C4-2B (cell line): ENCODE measurements around the gene NDUFB10.

ENCODE experiments used
- H3K27ac ChIP-seq: fragments of 450-650 bp; 2 replicates; pipeline ENCODE4 v1.5.1; 2017
- ZFX ChIP-seq: fragments of 450-650 bp; IDR thresholded peaks from 2 replicates; pipeline ENCODE4 v1.6.1; 2017
- TF ChIP-seq, protein P1 (sequence below): fragments of 450-650 bp; conservative IDR thresholded peaks from 2 replicates; pipeline ENCODE4 v1.5.1; 2017; ENCODE audit warnings: mild to moderate bottlenecking

NDUFB10 gene

GRCh38 chr16:1959269-1960039 lies at the start of gene NDUFB10:
TSS of gene NDUFB10 (plus strand) at chr16:1959538. CDS start at chr16:1959625, 87 bp downstream.
- H3K27ac ChIP-seq: peak within 1 kb of the TSS; percentile 97
- TF ChIP-seq ZFX: peak; percentile 69; the same call in 1 of the 2 replicates
- TF ChIP-seq, protein P1, sequence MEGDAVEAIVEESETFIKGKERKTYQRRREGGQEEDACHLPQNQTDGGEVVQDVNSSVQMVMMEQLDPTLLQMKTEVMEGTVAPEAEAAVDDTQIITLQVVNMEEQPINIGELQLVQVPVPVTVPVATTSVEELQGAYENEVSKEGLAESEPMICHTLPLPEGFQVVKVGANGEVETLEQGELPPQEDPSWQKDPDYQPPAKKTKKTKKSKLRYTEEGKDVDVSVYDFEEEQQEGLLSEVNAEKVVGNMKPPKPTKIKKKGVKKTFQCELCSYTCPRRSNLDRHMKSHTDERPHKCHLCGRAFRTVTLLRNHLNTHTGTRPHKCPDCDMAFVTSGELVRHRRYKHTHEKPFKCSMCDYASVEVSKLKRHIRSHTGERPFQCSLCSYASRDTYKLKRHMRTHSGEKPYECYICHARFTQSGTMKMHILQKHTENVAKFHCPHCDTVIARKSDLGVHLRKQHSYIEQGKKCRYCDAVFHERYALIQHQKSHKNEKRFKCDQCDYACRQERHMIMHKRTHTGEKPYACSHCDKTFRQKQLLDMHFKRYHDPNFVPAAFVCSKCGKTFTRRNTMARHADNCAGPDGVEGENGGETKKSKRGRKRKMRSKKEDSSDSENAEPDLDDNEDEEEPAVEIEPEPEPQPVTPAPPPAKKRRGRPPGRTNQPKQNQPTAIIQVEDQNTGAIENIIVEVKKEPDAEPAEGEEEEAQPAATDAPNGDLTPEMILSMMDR: peak; percentile 95

- H3K27ac ChIP-seq: no peak overlapping the region
- TF ChIP-seq ZFX: no peak
- TF ChIP-seq, protein P1: no peak
Measured at GRCh38 chr16:1909561-1910231, 49.6 kb upstream of the NDUFB10 start.

DNA sequence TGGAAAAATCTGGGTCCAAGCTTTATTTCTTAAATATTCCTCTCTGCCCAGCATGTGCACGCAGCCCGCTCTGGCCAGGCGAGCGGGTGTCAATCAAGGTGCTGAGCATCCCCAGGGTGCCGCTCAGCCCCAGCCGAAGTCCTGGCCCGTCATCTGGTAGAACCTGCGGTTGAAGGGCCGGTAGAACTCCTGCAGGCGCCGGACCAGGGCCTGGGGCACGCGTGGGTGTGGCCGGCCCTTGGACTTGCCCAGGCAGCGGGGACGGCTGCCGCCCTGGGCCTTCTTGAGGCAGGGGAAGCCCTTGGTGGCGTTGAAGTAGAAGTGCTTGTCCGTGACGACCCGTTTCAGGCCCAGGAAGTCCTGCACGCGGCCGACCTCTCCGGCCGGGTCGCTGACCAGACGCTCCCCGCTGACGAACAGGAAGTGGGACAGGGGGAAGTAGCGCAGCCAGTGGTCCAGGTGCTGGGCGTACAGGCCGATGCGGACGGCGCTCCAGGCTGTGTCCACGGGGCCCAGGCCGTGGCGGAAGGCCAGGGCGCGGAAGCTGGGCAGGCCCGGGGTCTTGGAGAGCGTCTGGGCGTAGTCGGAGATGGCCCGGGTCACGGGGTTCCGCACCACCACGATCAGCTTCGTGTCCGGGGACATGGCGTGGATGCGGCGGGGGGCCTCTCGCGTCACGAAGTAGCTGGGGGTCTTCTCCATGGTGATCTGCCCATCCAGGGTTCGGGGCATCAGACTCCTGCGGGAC lies 47.7 kb upstream of the NDUFB10 start:
- TF ChIP-seq, protein P1: no peak
- TF ChIP-seq ZFX: no peak
- H3K27ac ChIP-seq: no peak overlapping the region

GRCh38 chr16:1912215-1912543 lies 47.2 kb upstream of the NDUFB10 start:
- no peak overlapping the region for H3K27ac ChIP-seq
- no peak for TF ChIP-seq ZFX
- TF ChIP-seq, protein P1: no peak

GRCh38 chr16:1913327-1914083 lies 45.8 kb upstream of the NDUFB10 start:
- TF ChIP-seq, protein P1: no peak
- no peak for TF ChIP-seq ZFX
- H3K27ac ChIP-seq: peak overlapping the region; percentile 6; the same call in 1 of the 2 replicates

GRCh38 chr16:1914084-1914608 lies 45.2 kb upstream of the NDUFB10 start:
- TF ChIP-seq ZFX: no peak
- TF ChIP-seq, protein P1: no peak
- H3K27ac ChIP-seq: peak overlapping the region; percentile 6; the same call in 1 of the 2 replicates
